GM23338 (cell line): ENCODE data around the gene MANBA. TPM values are rescaled to one million over a fixed set of nuclear protein-coding genes. Genes with fewer than 3 reads are reported as not detected.

Source experiments
- ATAC-seq: fragments of 200-7000 bp; cut with Tn5 transposase; 3 replicates; pipeline ENCODE4 v1.9.1; 2020
- DNase-seq: peaks from one replicate; pipeline ENCODE4 v3.0.0-alpha.2; 2015; ENCODE audit warnings: low spot score
- H2AFZ ChIP-seq: fragments of 200-600 bp; sonication (generic); 2 replicates; pipeline ENCODE4 v1.8.0; 2016; ENCODE audit warnings: antibody characterized with exemption, mild to moderate bottlenecking, moderate library complexity
- H3F3A ChIP-seq: fragments of 200-600 bp; sonication (generic); replicated peaks from 2 replicates; pipeline ENCODE4 v1.8.0; 2017; ENCODE audit warnings: antibody characterized with exemption, mixed run types, low read depth
- H3K27ac ChIP-seq: fragments of 200-600 bp; sonication (generic); 2 replicates; pipeline ENCODE4 v1.6.1; 2016; ENCODE audit warnings: low read depth
- H3K27me3 ChIP-seq: fragments of 200-600 bp; sonication (generic); 2 replicates; pipeline ENCODE4 v1.8.0; 2016; ENCODE audit warnings: mild to moderate bottlenecking, mixed run types, moderate library complexity; ENCODE audit not compliant: insufficient read depth
- H3K36me3 ChIP-seq: fragments of 200-600 bp; sonication (generic); 2 replicates; pipeline ENCODE4 v1.8.0; 2016; ENCODE audit warnings: mild to moderate bottlenecking; ENCODE audit not compliant: insufficient read depth
- H3K4me1 ChIP-seq: fragments of 200-600 bp; sonication (generic); 2 replicates; pipeline ENCODE4 v1.8.0; 2016; ENCODE audit warnings: mild to moderate bottlenecking, moderate library complexity; ENCODE audit not compliant: insufficient read depth
- H3K4me2 ChIP-seq: fragments of 200-600 bp; sonication (generic); 2 replicates; pipeline ENCODE4 v1.7.1; 2017; ENCODE audit warnings: mixed run types
- H3K4me3 ChIP-seq: fragments of 200-600 bp; sonication (generic); 2 replicates; pipeline ENCODE4 v1.6.1; 2016; ENCODE audit warnings: mixed run types
- H3K79me2 ChIP-seq: fragments of 200-600 bp; sonication (generic); replicated peaks from 2 replicates; pipeline ENCODE4 v1.8.0; 2017; ENCODE audit warnings: mild to moderate bottlenecking; ENCODE audit not compliant: insufficient read depth
- H3K9me2 ChIP-seq: fragments of 200-600 bp; sonication (generic); 2 replicates; pipeline ENCODE4 v1.8.0; 2017; ENCODE audit not compliant: insufficient read depth
- H4K20me1 ChIP-seq: fragments of 200-600 bp; sonication (generic); replicated peaks from 2 replicates; pipeline ENCODE4 v1.8.0; 2017; ENCODE audit warnings: mild to moderate bottlenecking; ENCODE audit not compliant: insufficient read depth
- H3K27ac Mint-ChIP-seq: 2 replicates; pipeline ENCODE4 v1.8.0; 2020; ENCODE audit warnings: inconsistent platforms, mild to moderate bottlenecking, moderate library complexity, mixed read lengths
- H3K27me3 Mint-ChIP-seq: 3 replicates; pipeline ENCODE4 v1.8.0; 2022; ENCODE audit warnings: low read depth, mild to moderate bottlenecking, moderate library complexity, mixed read lengths, inconsistent platforms; ENCODE audit not compliant: insufficient read depth, poor library complexity
- H3K36me3 Mint-ChIP-seq: 3 replicates; pipeline ENCODE4 v1.8.0; 2021; ENCODE audit warnings: low read depth, mild to moderate bottlenecking, inconsistent platforms, moderate library complexity, mixed read lengths
- H3K4me1 Mint-ChIP-seq: 3 replicates; pipeline ENCODE4 v1.8.0; 2020; ENCODE audit warnings: mild to moderate bottlenecking, inconsistent platforms, mixed read lengths
- H3K4me3 Mint-ChIP-seq: 3 replicates; pipeline ENCODE4 v1.8.0; 2021; ENCODE audit warnings: moderate library complexity, mild to moderate bottlenecking, inconsistent platforms, mixed read lengths
- H3K9me3 Mint-ChIP-seq: 3 replicates; pipeline ENCODE4 v1.8.0; 2020; ENCODE audit warnings: moderate library complexity, mild to moderate bottlenecking, inconsistent platforms, mixed read lengths
- CREB1 ChIP-seq: fragments of 250-450 bp; sonication (Bioruptor Pico); IDR thresholded peaks from 2 replicates; pipeline ENCODE4 v1.5.0; 2020; ENCODE audit warnings: low read depth, mild to moderate bottlenecking, moderate library complexity
- ETS1 ChIP-seq: IDR thresholded peaks from 2 replicates; pipeline ENCODE4 v1.6.1; 2016; ENCODE audit warnings: antibody characterized with exemption
- EZH2 ChIP-seq: fragments of 200-600 bp; sonication (generic); IDR thresholded peaks from one replicate; pipeline ENCODE4 v1.8.0; 2017; ENCODE audit warnings: antibody characterized with exemption, mild to moderate bottlenecking, low read depth; ENCODE audit not compliant: unreplicated experiment
- EZH2phosphoT487 ChIP-seq: fragments of 200-600 bp; sonication (generic); IDR thresholded peaks from one replicate; pipeline ENCODE4 v1.8.1; 2018; ENCODE audit warnings: antibody characterized with exemption; ENCODE audit not compliant: unreplicated experiment
- JUNB ChIP-seq: IDR thresholded peaks from one replicate; pipeline ENCODE4 v1.6.1; 2016; ENCODE audit warnings: antibody characterized with exemption; ENCODE audit not compliant: unreplicated experiment
- NANOG ChIP-seq: IDR thresholded peaks from 2 replicates; pipeline ENCODE4 v1.6.1; 2016; ENCODE audit warnings: antibody characterized with exemption, borderline replicate concordance
- POLR2AphosphoS5 ChIP-seq: IDR thresholded peaks from 2 replicates; pipeline ENCODE4 v1.6.1; 2016; ENCODE audit warnings: antibody characterized with exemption, low read depth
- REST ChIP-seq: IDR thresholded peaks from one replicate; pipeline ENCODE4 v1.6.1; 2018; ENCODE audit warnings: antibody characterized with exemption; ENCODE audit not compliant: unreplicated experiment
- STAT1 ChIP-seq: IDR thresholded peaks from one replicate; pipeline ENCODE4 v1.6.1; 2016; ENCODE audit warnings: antibody characterized with exemption; ENCODE audit not compliant: unreplicated experiment
- ZNF114 ChIP-seq: fragments of 250-450 bp; sonication (Bioruptor Pico); IDR thresholded peaks from 2 replicates; pipeline ENCODE4 v1.5.0; 2020; ENCODE audit warnings: mild to moderate bottlenecking, moderate library complexity
- ZNF331 ChIP-seq: fragments of 250-450 bp; sonication (Bioruptor Pico); IDR thresholded peaks from 2 replicates; pipeline ENCODE4 v1.5.0; 2020; ENCODE audit warnings: low read depth, mild to moderate bottlenecking, moderate library complexity
- polyA plus RNA-seq: library from polyadenylated mRNA; unstranded; fragments of >200 nt; fragmentation: Nextera tagmentation; extraction: Ambion mirVana; gene quantifications from 2 replicates; pipeline ENCODE4 v1.2.1, GENCODE V29; 2016
- total RNA-seq: library from RNA; depleted of rRNA; stranded (reverse); fragments of >200 nt; shearing (Covaris generic); gene quantifications from 2 replicates; pipeline ENCODE4 v1.2.3, GENCODE V29; 2014

MANBA gene
- total and polyA plus RNA-seq, 2 experiments from 2014 or later: 13.2 to 54.3 TPM

- TF ChIP-seq ZNF331 (CRISPR knock-in tag): no peak
- TF ChIP-seq EZH2: no peak
- no peak for TF ChIP-seq STAT1
- no peak for TF ChIP-seq JUNB
- TF ChIP-seq ZNF114 (CRISPR knock-in tag): no peak
Observed at GRCh38 chr4:102779204-102779603, 18.4 kb upstream of the MANBA start (continued).

- no peaks in the 10 kb centered on the region for H3K4me1 Mint-ChIP-seq
- no peaks in the 10 kb centered on the region for H3F3A ChIP-seq
- H3K4me3 Mint-ChIP-seq: no peak overlapping the region
- ATAC-seq (no peak; the same call in 2 of the 3 replicates), DNase-seq (no peak)
- no peak overlapping the region for H3K27ac ChIP-seq
- H3K27me3 ChIP-seq: no peaks in the 10 kb centered on the region
- no peaks in the 10 kb centered on the region for H3K36me3 Mint-ChIP-seq
- no peak overlapping the region for H3K4me3 ChIP-seq
- no peaks in the 10 kb centered on the region for H3K27me3 Mint-ChIP-seq
- no peaks in the 10 kb centered on the region for H3K9me2 ChIP-seq
- H3K79me2 ChIP-seq: no peaks in the 10 kb centered on the region
- TF ChIP-seq REST (no peak), EZH2 (no peak), STAT1 (no peak), ETS1 (no peak), NANOG (no peak)
- H2AFZ ChIP-seq: peak overlapping the region; percentile 72; the same call in 1 of the 2 replicates
- no peaks in the 10 kb centered on the region for H4K20me1 ChIP-seq
- no peak overlapping the region for H3K27ac Mint-ChIP-seq
- no peaks in the 10 kb centered on the region for H3K9me3 Mint-ChIP-seq
- no peak overlapping the region for H3K4me2 ChIP-seq
- H3K4me1 ChIP-seq: no peaks in the 10 kb centered on the region
- H3K36me3 ChIP-seq: no peaks in the 10 kb centered on the region
Observed at GRCh38 chr4:102778720-102779119, 18.0 kb upstream of the MANBA start.

GRCh38 chr4:102775805-102776204 lies 15.0 kb upstream of the MANBA start:
- H3K27ac Mint-ChIP-seq: no peak overlapping the region
- H2AFZ ChIP-seq: no peak overlapping the region
- no peaks in the 10 kb centered on the region for H3K4me1 Mint-ChIP-seq
- TF ChIP-seq ZNF114 (CRISPR knock-in tag) (no peak), REST (no peak), JUNB (no peak), CREB1 (CRISPR knock-in tag) (no peak), EZH2phosphoT487 (no peak), STAT1 (no peak), ETS1 (no peak), NANOG (no peak), EZH2 (no peak), POLR2AphosphoS5 (no peak)

More at GRCh38 chr4:102775805-102776204, 15.0 kb upstream of the MANBA start:
- H3K4me1 ChIP-seq: no peaks in the 10 kb centered on the region
- no peak overlapping the region for H3K4me2 ChIP-seq
- no peak overlapping the region for H3K27ac ChIP-seq
- no peaks in the 10 kb centered on the region for H3K27me3 Mint-ChIP-seq
- no peak overlapping the region for H3K4me3 Mint-ChIP-seq
- H3F3A ChIP-seq: no peaks in the 10 kb centered on the region
- no peaks in the 10 kb centered on the region for H3K9me2 ChIP-seq
- no peaks in the 10 kb centered on the region for H3K36me3 ChIP-seq
- no peaks in the 10 kb centered on the region for H3K36me3 Mint-ChIP-seq
- DNase-seq (no peak), ATAC-seq (no peak)
- no peaks in the 10 kb centered on the region for H3K79me2 ChIP-seq
- H3K9me3 Mint-ChIP-seq: no peaks in the 10 kb centered on the region
- no peaks in the 10 kb centered on the region for H3K27me3 ChIP-seq
- H4K20me1 ChIP-seq: no peaks in the 10 kb centered on the region
- no peak overlapping the region for H3K4me3 ChIP-seq
